GM19467 (cell line): ENCODE results near the gene CASP8.
"Not testable (repeated sequence)": the region's sequence is repeated elsewhere in the genome, so short reads cannot be mapped to it uniquely, and the experiment has no call there.

Experiments used
- ATAC-seq: cut with Tn5 transposase; IDR thresholded peaks from one replicate; pipeline ENCODE4 v1.9.1; 2021; ENCODE audit warnings: mild to moderate bottlenecking, moderate library complexity; ENCODE audit not compliant: unreplicated experiment

CASP8 gene

GRCh38 chr2:201269764-201270163 is 9.4 kb downstream of the CASP8 start:
- no peak for ATAC-seq

DNA sequence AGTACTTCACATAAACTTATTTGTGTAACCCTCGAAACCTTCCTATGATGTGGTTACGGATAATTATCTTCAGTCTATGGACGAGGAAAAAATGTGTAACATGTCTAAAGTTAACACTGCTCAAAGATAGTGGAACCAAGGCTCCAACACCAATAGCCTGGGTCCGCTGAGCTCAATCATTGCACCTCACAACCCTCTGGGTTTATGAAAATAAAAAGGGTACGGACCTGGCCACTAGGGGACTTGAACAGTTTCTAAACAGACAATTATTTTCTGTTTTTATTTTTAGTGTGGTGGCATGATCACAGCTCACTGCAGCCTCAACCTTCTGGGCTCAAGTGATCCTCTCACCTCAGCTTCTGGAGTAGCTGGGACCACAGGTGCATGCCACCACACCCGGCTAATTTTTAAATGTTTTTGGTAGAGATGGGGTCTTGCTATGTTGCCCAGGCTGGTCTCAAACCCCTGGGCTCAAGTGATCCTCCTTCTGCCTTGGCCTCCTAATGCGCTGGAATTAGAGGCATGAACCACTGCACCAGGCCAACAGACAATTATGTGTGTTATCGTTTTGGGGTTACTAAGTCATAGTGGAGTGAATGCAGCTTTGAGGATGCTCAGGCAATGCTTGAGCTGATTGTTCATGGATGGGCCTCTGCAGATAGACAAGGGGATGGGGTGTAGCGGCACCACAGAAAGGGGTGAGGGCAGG is 10.1 kb downstream of the CASP8 start:
- ATAC-seq = no peak

DNA sequence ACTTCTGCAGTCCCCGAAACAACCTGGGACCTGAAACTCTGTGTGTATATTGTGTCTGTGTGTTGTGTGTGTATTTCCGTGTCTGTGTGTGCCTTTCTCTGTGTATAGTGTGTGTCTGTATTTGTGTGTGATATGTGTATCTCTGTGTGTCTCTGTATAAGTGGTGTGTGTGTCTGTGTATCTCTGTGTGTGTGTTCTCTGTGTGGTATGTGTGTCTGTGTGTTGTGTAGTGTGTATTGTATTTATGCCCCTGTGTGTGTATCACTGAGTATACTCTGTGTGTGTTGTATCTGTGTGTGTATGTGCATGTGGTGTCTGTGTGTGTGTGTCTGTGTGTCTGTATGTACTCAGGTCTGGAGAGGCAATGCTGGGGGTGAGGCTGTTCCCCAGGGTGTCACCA is 11.6 kb downstream of the CASP8 start:
- ATAC-seq = no peak

- no peak for ATAC-seq
Observed at GRCh38 chr2:201273330-201273983, 13.1 kb downstream of the CASP8 start.

- ATAC-seq = no peak
Observed at GRCh38 chr2:201275069-201275468, 14.7 kb downstream of the CASP8 start.

GRCh38 chr2:201275990-201276389 is 15.7 kb downstream of the CASP8 start:
- no peak for ATAC-seq

- ATAC-seq = no peak
Observed at GRCh38 chr2:201276511-201276910, 16.2 kb downstream of the CASP8 start.

DNA sequence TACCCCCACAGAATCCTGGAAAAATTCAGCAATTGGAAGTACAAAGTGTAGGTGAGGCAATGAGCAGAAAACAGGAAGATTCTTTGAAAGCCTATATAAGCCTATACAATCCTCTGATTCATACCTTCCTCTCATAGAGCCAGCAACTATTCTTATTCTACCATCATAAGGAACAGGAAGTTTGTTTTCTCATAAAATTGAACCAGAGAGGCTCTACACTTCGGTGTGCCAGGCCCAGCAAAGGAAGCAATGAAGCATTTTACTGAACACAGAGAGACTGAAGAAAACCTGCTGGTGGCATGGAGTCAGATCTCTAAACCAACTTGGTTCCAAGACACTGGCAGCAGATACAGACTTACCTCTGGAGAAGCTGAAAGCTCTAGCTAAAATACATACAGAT is 18.7 kb downstream of the CASP8 start:
- no peak for ATAC-seq

DNA sequence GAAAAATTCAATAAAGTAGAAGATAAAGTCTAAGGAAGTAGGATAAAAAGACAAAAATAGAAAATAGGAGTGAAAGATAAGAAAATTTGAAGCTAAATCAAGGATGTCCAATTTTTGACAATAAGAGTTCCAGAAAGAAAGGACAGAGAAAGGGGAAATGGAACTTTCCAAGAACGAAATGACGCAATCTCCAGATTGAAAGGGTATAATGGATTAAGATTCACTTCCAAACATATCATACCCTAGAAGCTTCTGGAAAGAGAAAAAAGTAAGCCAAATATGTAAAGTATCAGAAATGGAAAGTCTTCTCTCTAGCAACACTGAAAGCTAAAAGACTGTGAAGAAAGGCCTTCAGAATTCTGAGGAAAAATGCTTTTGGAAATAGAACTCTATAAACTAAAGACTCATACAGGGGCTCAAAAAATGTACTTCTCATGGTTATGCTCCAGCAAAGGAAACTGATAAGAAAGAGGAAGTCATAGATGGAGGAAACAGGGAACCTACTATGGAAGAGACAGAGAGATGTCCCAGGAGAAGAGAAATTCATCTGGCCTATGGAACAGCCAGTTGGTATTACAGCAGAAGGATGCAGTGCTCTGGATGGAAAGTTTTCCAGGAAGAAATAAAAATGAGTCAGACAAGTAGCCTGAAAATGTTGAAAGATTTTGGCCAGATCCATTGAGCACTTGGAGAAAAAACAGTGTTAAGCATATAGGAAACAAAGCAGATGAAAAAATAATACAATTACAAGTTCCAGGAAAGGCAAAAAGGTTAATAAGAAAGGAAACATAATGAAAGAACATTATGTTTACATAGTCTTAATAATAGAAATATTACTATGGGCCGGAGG is 20.1 kb downstream of the CASP8 start:
- ATAC-seq = no peak

DNA sequence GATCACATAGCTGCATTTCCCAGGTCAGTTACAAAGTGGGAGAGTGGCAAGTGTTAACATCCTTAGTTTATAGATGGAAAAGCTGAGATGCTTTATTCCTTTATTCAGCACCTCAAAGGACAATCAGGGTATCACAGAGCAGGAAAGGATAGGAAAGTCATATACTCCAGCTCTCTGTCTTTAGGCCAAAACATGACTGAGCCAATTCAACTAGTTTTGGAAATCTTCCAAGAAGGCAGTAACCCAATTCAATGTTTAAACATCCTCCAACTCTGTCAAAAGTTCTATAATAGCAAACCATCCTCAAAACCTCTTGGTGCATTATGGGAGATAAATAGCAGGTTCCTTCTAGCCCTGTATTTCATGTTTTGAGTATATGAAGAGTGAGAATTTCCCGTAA is 25.2 kb downstream of the CASP8 start:
- ATAC-seq = no peak

DNA sequence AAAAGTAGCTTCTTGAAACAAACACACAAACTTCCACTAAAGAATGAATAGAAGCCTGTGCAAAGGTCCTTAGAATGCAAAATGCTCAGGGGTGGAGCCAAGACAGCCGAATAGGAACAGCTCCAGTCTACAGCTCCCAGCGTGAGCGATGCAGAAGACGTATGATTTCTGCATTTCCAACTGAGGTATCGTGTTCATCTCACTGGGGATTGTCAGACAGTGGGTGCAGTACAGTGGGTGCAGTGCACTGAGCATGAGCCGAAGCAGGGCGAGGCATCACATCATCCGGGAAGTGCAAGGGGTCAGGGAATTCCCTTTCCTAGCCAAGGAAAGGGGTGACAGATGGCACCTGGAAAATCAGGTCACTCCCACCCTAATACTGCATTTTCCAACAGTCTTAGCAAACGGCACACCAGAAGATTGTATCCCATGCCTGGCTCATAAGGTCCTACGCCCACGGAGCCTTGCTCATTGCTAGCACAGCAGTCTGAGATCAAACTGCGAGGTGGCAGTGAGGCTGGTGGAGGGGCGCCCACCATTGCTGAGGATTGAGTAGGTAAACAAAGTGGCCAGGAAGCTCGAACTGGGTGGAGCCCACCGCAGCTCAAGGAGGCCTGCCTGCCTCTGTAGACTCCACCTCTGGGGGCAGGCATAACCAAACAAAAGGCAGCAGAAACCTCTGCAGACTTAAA is 30.3 kb downstream of the CASP8 start:
- not testable (repeated sequence) for ATAC-seq

- no peak for ATAC-seq
Observed at GRCh38 chr2:201298462-201299052, 38.2 kb downstream of the CASP8 start.

DNA sequence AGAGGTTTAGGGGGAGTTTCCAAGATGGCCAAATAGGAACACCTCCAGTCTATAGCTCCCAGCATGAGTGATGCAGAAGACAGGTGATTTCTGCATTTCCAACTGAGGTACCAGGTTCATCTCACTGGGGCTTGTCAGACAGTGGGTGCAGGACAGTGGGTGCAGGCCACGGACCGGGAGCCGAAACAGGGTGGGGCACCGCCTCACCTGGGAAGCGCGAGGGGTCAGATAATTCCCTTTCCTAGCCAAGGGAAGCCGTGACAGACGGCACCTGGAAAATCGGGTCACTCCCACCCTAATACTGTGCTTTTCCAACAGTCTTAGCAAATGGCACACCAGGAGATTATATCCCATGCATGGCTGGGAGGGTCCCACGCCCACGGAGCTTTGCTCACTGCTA is 39.6 kb downstream of the CASP8 start:
- ATAC-seq = not testable (repeated sequence)

- ATAC-seq = no peak
Observed at GRCh38 chr2:201307876-201308275, 47.5 kb downstream of the CASP8 start.

DNA sequence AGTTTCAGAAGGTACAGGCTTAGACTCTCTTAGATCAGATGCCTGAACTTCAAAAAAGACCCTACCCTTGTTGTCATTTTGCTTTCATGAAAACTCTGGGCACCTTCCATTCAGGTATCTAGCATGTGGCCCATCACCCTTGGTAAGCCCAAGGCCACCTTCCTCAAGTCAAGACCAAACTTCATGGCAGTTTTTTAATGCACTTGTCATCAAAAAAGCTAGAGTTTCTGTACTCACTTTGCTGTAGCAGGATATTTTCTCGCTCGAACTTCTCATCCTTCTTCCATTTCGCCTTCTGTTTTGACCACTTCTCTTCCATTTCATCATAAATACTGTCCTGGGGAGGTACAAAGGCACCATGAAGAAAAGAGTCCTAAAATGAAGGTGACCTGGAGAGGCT is 48.6 kb downstream of the CASP8 start:
- ATAC-seq = no peak

DNA sequence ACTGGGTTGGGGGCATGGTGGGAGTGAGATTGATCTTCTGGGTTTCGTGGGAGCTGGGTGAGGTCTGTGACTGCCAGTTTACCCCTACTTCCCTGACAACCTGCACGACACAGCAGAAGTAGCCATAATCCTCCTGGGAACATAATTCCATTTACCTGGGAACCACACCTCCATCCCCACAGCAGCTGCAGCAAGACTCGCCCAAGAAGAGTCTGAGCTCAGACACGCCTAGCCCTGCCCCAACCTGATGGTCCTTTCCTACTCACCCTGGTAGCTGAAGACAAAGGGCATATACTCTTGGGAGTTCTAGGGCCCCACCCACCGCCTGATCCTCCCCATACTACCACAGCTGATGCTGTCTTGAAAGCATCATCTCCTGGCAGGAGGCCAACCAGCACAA is 53.0 kb downstream of the CASP8 start:
- no peak for ATAC-seq

DNA sequence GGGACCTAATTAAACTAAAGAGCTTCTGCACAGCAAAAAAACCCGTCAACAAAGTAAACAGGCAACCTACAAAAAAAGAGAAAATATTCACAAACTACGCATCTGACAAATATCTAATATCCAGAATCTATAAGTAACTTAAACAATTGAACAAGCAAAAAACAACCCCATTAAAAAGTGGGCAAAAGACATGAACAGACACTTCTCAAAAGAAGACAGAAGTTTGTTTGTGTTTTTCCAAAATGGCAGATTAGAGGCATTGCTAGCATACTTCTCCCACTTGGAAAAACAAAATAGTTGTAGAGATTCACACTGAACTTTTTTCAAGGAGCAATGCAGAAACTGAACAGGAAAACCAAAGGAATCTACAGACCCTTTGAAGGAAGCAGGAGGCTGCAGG is 59.2 kb downstream of the CASP8 start:
- ATAC-seq = no peak

- ATAC-seq = no peak
Observed at GRCh38 chr2:201320257-201320656, 59.9 kb downstream of the CASP8 start.

DNA sequence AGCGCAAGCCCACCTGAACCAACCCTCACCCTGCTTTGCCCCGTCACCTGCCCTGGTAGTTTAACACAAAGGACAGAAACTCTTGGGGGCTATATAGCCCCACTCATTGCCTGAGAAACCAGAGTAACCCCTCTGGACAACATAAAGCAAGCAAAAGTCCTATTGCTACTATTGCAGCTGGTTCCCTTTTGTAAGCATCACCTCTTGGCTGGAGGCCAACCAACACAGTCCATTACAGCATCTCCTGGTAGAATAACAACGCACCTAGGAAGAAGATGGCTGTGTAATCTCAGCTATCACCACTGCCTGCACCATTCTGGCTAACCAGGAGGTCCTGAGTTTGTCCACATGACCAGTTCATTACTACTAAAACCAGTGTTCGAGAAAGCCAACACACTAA is 60.4 kb downstream of the CASP8 start:
- no peak for ATAC-seq

- ATAC-seq = no peak
Observed at GRCh38 chr2:201322772-201323171, 62.4 kb downstream of the CASP8 start.

DNA sequence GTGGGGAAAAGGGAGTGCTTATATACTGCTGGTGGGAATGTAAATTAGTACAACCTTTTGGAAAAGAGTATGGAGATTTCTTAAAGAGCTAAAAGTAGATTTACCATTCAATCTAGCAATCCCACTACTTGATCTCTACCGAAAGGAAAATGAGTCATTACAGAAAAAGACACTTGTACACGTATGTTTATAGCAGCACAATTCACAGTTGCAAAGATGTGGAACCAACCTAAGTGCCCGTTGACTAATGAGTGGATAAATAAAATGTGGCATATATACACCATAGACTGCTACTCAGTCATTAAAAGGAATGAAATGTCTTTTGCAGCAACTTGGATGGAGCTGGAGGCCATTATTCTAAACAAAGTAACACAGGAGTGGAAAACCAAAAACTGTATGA is 67.3 kb downstream of the CASP8 start:
- ATAC-seq = no peak
